Measurements from ENCODE around the gene ARPP21.

The ARPP21 gene

GRCh38 chr3:35640190-35641165, 1.2 kb downstream of the ARPP21 start:
- peak overlapping the region; percentile 89 for H3K4me3 ChIP-seq (ENCODE audit: low read length)

GRCh38 chr3:35641331-35641730, 2.0 kb downstream of the ARPP21 start:
- peak overlapping the region; percentile 89 for H3K4me3 ChIP-seq (ENCODE audit: low read length)
- no peak for DNase-seq (ENCODE audit: low read depth, low spot score)

More at GRCh38 chr3:35640190-35641165, 1.2 kb downstream of the ARPP21 start:
- DNase-seq (ENCODE audit: low read depth, low spot score): no peak

GRCh38 chr3:35641920-35642527, 2.7 kb downstream of the ARPP21 start:
- peak overlapping the region; percentile 89 for H3K4me3 ChIP-seq (ENCODE audit: low read length)
- DNase-seq (ENCODE audit: low read depth, low spot score): no peak

DNA sequence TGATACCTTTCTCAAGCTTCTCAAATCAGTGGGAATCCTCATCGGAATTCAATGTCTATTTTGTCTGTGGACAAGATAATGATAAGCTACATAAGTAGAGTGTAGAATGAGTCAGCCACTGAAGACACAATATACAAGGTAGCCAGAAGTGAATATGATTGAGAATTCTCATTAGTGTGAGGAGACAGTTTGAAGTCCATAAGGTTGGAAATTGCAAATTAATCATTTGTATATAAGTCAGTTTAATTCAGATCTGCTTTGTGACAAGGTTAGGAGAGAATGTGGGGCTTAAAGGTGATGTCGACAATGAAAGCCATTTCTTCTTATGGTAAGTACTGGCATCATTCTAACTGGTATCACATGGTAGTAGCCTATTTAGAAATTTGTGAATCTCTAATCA, 4.2 kb downstream of the ARPP21 start:
- no peak for DNase-seq (ENCODE audit: low read depth, low spot score)
- peak overlapping the region; percentile 89 for H3K4me3 ChIP-seq (ENCODE audit: low read length)

DNA sequence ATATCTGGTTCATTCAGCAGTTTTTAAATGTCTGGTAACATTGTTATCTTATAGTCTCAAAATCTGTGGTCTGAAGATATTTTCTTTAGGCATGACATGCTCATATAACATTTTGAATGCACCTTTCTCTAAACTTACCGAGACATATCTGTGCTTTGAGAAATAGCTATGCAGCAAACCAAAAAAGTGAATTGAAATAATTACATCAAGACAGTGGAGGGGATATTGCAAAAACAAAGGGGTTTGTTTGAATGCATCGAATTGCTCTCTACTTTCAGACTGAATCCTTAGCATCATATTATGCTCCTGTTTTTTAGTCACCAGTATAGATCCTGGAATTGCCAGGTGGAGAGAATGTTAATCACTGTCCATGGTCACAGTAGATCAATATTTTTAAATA, 5.1 kb downstream of the ARPP21 start:
- peak overlapping the region; percentile 89 for H3K4me3 ChIP-seq (ENCODE audit: low read length)
- DNase-seq (ENCODE audit: low read depth, low spot score): no peak

- no peak for DNase-seq (ENCODE audit: low read depth, low spot score)
Observed at GRCh38 chr3:35645189-35645588, 5.9 kb downstream of the ARPP21 start.

DNA sequence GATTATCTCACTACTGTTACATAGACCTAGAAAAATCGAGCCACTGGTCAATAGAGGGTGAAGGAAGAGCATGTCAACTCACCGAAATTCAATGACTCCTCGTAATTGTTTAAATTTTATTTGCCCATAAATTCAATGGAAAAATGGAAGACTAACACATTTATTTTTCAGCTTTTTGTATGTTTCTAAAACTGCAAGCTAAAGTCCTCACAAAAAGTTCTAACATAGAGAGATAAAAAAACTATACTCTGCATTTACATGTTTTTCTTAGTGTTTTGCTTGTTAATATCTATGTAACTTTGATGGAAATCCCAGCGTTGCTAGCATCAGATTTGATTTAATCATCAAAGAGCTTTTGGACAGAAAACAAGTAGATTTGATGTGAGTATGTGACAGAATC, 6.8 kb downstream of the ARPP21 start:
- peak overlapping the region; percentile 89 for H3K4me3 ChIP-seq (ENCODE audit: low read length)
- no peak for DNase-seq (ENCODE audit: low read depth, low spot score)

More at GRCh38 chr3:35645189-35645588, 5.9 kb downstream of the ARPP21 start:
- peak overlapping the region; percentile 89 for H3K4me3 ChIP-seq (ENCODE audit: low read length)

DNA sequence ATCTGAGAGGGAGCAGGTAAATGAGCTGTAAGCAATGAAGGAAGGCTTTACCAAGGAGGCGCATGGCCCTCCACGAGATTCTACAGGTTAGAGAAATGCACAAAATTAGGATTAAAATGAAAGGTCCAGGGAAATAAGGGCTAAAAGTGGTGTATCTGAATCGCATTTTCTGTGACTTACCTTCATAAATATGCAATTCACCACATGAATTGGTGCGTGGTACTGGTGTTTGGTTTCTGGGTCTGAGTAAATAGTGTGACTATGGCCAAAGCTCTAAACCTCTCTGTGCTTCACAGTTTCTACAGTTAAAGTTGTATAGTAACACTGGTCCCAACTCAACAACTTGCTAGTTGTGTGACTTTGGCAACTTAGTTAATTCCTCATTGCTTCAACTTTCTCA, 8.1 kb downstream of the ARPP21 start:
- DNase-seq (ENCODE audit: low read depth, low spot score): no peak
- H3K4me3 ChIP-seq (ENCODE audit: low read length): peak overlapping the region; percentile 89

DNA sequence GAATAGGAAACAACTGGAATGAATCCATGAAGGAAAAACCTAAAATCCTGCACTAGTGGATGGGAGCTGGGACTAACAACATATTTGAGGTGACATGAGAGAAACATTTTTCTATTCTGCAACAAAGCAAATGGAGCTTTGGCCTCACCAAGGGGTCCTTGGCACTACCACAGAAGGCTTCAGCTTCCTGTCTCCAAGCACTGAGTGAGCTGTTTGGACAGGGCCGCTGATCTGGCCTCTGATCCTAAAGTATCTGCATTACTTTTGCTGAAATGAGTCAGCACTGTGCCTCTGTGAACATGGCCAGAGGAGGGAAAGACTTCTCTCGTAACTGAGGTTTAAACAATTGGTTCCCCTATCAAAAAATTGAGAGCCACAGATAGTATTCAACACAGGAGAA, 9.0 kb downstream of the ARPP21 start:
- H3K4me3 ChIP-seq (ENCODE audit: low read length): peak overlapping the region; percentile 29
- DNase-seq (ENCODE audit: low read depth, low spot score): no peak

DNA sequence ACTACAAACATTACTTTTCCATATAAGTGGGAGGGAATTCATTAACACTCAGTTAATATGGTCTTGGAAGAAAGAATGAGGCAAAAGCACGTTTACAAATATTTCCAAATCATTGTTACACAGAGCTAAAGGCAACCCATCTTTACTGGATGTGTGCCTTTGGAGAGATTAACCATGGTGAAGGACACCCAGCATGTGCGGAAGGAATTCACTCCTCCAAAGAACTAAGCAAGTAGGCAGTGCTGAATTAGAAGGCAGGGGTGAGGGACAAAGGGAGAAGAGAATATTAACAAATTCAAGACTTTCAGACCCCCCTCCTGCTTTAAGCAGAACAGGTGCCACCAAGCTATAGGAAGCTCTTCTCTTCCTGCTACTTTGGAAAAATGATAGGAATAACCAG, 10.1 kb downstream of the ARPP21 start:
- no peak for DNase-seq (ENCODE audit: low read depth, low spot score)
- peak overlapping the region; percentile 25 for H3K4me3 ChIP-seq (ENCODE audit: low read length)

GRCh38 chr3:35651426-35651825, 12.1 kb downstream of the ARPP21 start:
- DNase-seq (ENCODE audit: low read depth, low spot score): no peak
- no peak overlapping the region; the same call in 1 of the 2 replicates for H3K4me3 ChIP-seq (ENCODE audit: low read length)

DNA sequence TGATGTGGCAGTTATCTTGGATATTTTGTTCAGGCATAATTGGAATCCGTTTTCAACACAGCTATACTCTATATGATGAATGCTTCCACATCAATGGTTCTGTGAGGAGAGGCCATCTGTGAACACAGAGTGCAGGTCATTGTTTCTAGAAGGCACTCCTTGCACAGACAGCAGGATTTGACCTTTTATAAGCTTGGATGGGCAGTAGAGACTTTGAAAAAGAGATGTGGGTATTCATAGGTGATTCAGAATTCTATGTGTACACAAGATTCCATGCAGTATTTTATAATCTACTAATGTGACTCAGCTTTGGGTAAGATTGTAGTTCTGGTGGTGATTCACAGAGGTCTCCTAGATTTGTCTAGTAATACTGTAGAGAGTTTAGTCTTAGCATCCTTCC, 12.5 kb downstream of the ARPP21 start:
- H3K4me3 ChIP-seq (ENCODE audit: low read length): no peak overlapping the region

DNA sequence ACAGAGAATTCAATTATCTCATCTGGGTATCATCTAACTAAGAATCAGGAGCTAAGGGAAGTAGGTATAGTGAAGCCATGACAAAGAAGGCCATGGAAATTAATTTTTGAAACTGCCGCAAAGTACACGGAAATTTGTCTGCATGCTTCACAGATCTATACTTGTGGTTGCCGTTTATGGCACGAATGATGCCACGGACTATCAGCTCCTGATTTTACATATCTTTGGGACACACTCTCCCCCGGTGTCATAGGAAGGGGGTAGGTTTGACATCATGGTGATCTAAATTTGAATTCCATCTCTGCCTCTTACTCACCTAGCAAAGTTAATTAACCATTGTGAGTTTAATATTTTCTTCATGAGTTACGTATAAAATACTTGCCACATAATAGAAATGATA, 14.0 kb downstream of the ARPP21 start:
- peak overlapping the region; percentile 32 for H3K4me3 ChIP-seq (ENCODE audit: low read length)
- no peak for DNase-seq (ENCODE audit: low read depth, low spot score)

More for the DNA sequence above, 12.5 kb downstream of the ARPP21 start:
- DNase-seq (ENCODE audit: low read depth, low spot score): no peak

GRCh38 chr3:35654476-35654875, 15.2 kb downstream of the ARPP21 start:
- peak overlapping the region; percentile 41 for H3K4me3 ChIP-seq (ENCODE audit: low read length)
- peak; percentile 99 for DNase-seq (ENCODE audit: low read depth, low spot score)

DNA sequence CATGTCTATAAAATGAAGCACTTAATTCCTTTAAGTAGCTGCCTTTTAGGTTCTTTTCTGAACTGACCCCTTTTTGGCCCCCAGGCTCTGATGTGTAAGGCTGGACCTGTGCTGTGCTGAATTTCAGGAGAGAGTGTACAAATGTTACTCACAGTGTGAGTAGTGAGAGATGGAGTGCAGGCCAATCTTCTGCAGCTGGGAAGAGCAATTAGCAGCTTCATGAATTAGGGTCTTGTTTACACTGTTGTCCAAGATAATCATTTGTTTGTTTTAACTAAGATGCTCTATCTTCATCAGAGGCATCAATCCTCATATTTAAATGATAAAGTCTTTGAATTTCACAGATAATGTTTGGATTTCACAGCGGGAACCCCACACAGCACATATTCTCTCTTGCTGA, 19.4 kb downstream of the ARPP21 start:
- H3K4me3 ChIP-seq (ENCODE audit: low read length): no peak overlapping the region
- DNase-seq (ENCODE audit: low read depth, low spot score): no peak

- no peak overlapping the region for H3K4me3 ChIP-seq (ENCODE audit: low read length)
- DNase-seq (ENCODE audit: low read depth, low spot score): peak; percentile 87
Observed at GRCh38 chr3:35659768-35660167, 20.4 kb downstream of the ARPP21 start.

DNA sequence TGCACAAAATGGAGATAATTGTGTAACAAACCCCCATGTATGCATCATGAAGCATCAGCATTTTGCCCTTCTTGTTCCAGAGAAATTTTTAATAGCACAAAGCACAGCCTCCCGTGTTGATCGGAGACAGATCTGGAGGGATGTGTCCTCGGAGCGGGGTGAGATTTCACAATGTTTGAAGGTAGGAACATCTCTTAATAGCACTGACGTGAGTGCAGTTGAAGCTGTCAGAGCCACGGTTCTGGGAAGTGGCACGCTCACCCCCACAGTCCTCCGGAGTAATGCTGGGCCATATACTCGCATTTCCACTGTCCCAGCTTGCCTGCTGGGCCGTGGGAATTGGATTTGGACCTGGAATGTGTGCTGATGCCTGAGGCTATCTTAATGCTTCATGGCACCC, 24.1 kb downstream of the ARPP21 start:
- no peak for DNase-seq (ENCODE audit: low read depth, low spot score)
- no peak overlapping the region for H3K4me3 ChIP-seq (ENCODE audit: low read length)

DNA sequence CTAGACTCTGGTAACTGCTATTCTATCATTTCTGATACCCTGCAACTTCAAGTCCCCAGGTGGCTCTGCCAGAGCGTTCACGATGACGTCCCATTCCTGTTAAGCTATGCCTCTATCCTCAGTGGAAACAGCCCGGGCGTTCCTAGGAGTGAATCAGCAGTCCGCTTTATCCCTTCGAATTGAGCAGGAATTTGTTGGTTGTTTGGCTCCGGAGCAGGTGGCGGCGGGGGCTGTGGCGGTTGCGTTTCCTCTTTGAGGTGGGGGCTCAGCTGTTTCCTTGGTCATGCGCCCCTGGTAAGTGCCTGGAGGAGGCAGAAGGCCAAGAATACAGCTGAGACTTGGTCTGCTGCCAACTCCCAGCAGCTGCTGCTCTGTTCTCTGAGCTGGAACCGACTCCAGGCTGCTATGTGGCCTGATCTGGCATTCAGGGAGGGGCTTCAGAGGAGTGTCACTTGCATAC, 25.2 kb downstream of the ARPP21 start:
- H3K4me3 ChIP-seq (ENCODE audit: low read length): peak overlapping the region; percentile 10
- DNase-seq (ENCODE audit: low read depth, low spot score): peak; percentile 97

GRCh38 chr3:35665390-35666055, 26.2 kb downstream of the ARPP21 start:
- DNase-seq (ENCODE audit: low read depth, low spot score): no peak
- H3K4me3 ChIP-seq (ENCODE audit: low read length): no peak overlapping the region

DNA sequence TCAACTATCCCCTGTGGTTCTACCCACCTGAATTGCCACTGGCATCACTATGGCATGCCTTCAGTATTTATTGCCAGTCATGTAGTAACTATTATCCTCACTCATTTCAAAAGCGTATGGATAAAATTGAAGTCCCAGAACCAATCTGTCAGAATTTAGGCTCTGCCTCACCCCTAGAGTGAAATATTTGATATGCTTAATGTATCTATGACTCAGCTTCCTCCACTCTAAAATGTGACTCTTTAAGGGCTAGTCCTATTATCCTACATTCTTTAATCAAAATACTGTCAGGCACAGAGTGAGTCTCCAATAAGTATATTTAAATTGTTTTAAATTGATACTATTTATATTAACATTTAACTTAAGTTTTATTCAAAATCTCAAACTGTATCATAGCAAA, 27.6 kb downstream of the ARPP21 start:
- no peak overlapping the region for H3K4me3 ChIP-seq (ENCODE audit: low read length)
- no peak for DNase-seq (ENCODE audit: low read depth, low spot score)
